IPS DF 6.9 (cell line): ENCODE measurements around the gene AGAP3.

Experiments used
- DNase-seq: peaks from one replicate; pipeline ENCODE4 v3.0.0-alpha.2; 2013; ENCODE audit warnings: low read depth, low spot score
- H3K27ac ChIP-seq: one replicate; pipeline ENCODE4 v1.5.1; 2013; ENCODE audit warnings: low read length, control low read depth
- H3K27me3 ChIP-seq: 2 replicates; pipeline ENCODE4 v1.6.1; 2013; ENCODE audit warnings: mild to moderate bottlenecking, low read length; ENCODE audit not compliant: control insufficient read depth, insufficient read depth
- H3K36me3 ChIP-seq: 2 replicates; pipeline ENCODE4 v1.6.1; 2013; ENCODE audit warnings: low read length; ENCODE audit not compliant: control insufficient read depth, insufficient read depth
- H3K4me1 ChIP-seq: 2 replicates; pipeline ENCODE4 v1.6.1; 2013; ENCODE audit warnings: low read length; ENCODE audit not compliant: control insufficient read depth, insufficient read depth
- H3K4me3 ChIP-seq: 2 replicates; pipeline ENCODE4 v1.5.1; 2013; ENCODE audit warnings: mild to moderate bottlenecking, low read length
- H3K9me3 ChIP-seq: 2 replicates; pipeline ENCODE4 v1.6.1; 2013; ENCODE audit warnings: low read length, inconsistent platforms; ENCODE audit not compliant: control insufficient read depth, insufficient read depth
- WGBS: extraction: QIAGEN DNeasy Blood & Tissue Kit; methylation state at CpG from one replicate; pipeline ENCODE4 v1.1.7; 2013; ENCODE audit warnings: mixed read lengths, missing lambda C conversion rate; ENCODE audit not compliant: insufficient read length, insufficient coverage; 5-methylcytosine and 5-hydroxymethylcytosine counted together

Gene AGAP3

DNA sequence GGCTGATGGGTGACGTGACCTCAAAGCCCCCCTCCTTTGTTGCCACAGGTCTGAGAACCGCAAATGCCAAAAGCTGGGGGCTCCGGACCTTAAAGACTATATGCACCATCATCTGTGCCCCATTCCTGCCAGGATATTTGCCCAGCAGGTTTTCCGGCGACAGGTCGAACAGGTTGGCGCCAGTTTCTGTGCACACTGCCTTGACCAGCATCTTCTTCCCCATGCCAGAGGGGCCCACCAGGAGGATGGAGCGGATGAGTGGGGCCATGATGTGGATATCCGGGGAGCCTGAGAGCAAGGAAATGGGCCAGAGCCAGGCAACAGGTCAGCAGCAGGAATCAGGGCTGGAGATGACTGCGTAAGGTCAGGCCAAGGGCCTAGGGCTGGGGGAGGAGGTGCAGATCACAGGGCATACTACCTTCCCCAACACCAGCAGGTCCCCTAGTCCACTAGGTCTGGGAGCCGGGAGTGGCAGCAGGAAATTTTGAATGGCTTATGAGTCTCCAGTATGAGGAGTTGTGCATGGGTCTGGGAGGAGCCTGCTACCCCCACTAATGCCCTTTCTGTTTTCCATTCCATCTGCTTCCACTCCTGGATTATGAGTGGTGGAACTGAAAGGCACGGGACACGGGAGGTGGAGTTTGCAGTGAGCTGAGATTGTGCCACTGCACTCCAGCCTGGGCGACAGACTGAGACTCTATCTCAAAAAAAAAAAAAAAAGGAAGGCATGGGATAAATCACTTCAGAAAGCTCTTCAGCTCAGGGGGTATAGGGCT lies 107.1 kb downstream of the AGAP3 start:
- no CpG with 5 or more reads among the region's 14 CpGs for WGBS
- Histone ChIP-seq H3K36me3 (no peaks in the 10 kb centered on the region), H3K27me3 (no peaks in the 10 kb centered on the region), H3K4me1 (peaks cover 4% of the 10 kb centered on the region; the same call in 1 of the 2 replicates), H3K27ac (no peak overlapping the region), H3K9me3 (no peaks in the 10 kb centered on the region), H3K4me3 (no peak overlapping the region)
- no peak for DNase-seq
